ENCODE results near the gene SLC8A2.

GRCh38 chr19:47511681-47512080 lies 40.0 kb upstream of the SLC8A2 start:
- TF ChIP-seq CTCF (IDR thresholded peaks at IDR 0.05) = no peak
- no peak for TF ChIP-seq EZH2 (IDR thresholded peaks at IDR 0.05; ENCODE audit: borderline replicate concordance, insufficient read depth, low read depth, low read length, poor library complexity, severe bottlenecking)
